Right lung (tissue), 5 donors: Measurements from ENCODE around the gene PTPRN2. TPM values are rescaled to one million over a fixed set of nuclear protein-coding genes. Genes with fewer than 3 reads are reported as not detected.

Experiments used
- DNase-seq, 2 donors: peaks; one replicate each; pipeline ENCODE4 v3.0.0-alpha.2; 2013
- polyA plus RNA-seq, 5 donors: library from polyadenylated mRNA; unstranded; fragments of 120-200 nt; gene quantifications; one replicate each; pipeline versions ENCODE4 v1.2.1 to v1.2.3, GENCODE V29; 2013; ENCODE audit warnings: inconsistent platforms in 1 of 5, low replicate concordance in 1 of 5; ENCODE audit not compliant: insufficient read length in 5 of 5, insufficient read depth in 1 of 5

The PTPRN2 gene
- polyA plus RNA-seq, 5 donors = 6.2 to 8.1 (median 7.0) TPM

DNA sequence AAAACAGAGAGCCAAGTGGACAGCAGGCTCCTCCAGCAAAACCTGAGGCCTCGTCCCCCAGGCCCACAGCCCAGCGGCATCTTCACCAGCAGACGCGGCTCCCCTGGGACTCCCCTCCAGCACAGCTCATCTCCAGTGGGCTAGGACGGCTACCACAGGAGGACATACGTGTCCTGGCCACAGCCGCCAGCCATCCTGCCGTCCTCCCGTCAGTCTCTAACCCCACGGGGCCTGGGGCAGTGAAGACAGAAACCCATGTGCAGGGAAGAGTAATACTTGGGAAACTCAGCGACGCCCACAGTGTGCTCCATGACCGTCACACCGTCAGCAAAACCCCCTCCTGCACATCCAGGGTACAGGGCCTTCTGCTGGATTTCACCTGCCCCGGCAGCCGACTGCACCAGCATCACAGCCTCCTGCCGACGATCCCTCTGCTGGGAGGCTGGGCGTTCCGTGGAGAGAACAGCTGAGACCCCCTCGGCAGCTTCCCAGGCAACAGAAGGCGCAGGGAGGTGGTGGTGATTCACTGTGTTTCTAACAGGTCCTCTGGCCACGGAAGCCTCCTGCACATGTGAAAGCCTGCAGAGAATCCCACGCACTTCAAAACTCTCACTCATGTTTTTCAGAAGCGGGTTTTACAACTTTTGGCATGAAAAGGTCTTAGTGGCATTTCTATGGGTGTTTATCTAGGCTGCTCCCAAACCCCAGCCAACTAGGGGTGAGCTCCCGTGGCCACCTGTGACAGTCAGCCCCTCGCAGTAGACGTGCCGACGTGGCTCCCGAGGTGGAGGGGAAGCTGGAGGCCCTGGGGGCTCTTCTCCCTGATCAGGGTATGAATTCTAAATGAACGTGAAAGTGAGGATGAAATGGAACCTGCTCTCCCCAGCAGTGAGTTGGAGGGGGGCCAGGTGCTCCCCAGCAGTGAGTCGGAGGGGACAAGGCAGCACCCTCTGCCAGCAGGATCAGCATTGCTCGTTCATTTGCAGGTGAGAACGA lies 513.5 kb downstream of the PTPRN2 start:
- DNase-seq = no peak

GRCh38 chr7:158072991-158073730 lies 514.5 kb downstream of the PTPRN2 start:
- DNase-seq = no peak

- no peak for DNase-seq
These were observed 517.3 kb downstream of the PTPRN2 start for GRCh38 chr7:158070222-158070920.

- DNase-seq = no peak
These were observed 518.8 kb downstream of the PTPRN2 start for GRCh38 chr7:158068853-158069252.

DNA sequence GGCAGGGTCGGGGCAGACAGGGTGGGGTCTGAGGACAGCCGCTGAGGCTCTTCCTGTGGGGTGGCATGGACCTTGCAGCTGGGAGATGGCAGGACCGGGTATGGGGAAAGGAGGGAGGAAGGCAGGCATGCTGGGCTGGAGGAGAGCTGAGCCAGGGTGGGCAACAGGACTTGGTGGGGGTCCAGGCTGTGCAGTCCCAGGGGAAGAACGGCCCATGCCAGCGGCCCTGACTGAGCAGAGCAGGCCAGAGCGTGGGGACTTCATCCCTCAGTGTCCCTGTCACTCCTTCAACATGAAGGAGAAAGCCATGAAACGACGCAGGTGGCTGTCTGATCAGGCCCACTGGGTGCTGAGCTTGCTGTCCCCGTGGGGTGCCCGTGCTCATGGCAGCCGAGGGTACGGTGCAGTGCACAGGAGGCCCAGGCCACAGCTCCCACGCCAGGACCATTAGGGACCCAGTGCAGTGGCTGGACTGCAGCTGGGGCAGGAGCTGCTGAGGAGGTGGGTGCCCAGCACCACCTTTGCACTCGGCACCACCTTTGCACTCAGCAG lies 519.6 kb downstream of the PTPRN2 start:
- DNase-seq = no peak

DNA sequence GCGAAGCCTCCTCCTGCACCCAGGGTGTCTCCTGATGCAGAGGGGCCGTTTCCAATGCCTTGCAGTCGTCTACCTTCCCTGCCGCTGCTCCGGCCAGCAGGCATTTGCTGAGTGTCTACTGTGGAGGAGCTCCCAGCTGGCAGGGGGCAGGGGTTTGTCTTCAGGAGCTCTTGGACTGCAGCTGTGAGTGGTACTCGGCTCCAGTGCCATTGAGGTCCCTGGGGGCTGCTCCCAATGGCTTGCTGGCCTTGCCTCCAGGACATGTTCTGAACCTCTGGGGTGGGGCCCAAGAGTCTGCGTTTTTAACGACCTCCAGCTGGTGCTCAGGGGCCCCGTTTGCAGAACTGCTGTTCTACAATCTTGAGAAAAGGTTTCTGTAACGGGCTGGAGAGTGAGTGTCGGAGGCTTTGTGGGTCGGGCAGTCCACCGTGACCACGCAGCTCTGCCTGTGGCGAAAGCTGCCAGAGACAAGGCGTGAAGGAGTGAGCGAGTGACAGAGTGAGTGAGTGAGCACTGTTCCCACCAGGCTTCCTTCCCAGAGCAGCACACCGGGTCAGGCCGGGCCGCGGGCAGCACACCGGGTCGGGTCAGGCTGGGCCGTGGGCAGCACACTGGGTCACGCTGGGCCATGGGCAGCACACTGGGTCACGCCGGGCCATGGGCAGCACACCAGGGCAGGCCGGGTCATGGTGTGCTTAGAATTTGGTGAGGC lies 520.2 kb downstream of the PTPRN2 start:
- DNase-seq = no peak

- no peak for DNase-seq
These were observed 521.5 kb downstream of the PTPRN2 start for GRCh38 chr7:158066085-158066484.

- no peak for DNase-seq
These were observed 522.3 kb downstream of the PTPRN2 start for GRCh38 chr7:158065340-158065739.

DNA sequence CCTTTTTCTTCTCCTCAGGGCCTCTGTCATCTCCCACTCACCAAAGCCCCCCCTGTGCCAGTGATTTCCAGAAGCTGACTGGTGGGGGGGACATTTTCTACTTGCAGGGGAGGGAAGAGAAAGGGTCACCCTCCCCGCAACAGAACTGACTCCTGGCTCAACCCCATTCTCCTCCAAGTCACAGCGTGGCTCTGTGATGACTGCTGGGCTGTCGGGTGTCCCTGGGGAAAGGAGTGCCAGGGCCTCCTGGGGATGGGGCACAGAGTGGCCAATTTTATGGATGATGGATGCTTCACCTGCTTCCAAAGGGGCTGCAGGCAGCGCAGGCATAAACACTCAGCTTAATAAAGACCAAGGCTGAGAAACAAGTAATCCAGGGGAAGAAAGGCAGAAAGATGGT lies 523.0 kb downstream of the PTPRN2 start:
- no peak for DNase-seq

DNA sequence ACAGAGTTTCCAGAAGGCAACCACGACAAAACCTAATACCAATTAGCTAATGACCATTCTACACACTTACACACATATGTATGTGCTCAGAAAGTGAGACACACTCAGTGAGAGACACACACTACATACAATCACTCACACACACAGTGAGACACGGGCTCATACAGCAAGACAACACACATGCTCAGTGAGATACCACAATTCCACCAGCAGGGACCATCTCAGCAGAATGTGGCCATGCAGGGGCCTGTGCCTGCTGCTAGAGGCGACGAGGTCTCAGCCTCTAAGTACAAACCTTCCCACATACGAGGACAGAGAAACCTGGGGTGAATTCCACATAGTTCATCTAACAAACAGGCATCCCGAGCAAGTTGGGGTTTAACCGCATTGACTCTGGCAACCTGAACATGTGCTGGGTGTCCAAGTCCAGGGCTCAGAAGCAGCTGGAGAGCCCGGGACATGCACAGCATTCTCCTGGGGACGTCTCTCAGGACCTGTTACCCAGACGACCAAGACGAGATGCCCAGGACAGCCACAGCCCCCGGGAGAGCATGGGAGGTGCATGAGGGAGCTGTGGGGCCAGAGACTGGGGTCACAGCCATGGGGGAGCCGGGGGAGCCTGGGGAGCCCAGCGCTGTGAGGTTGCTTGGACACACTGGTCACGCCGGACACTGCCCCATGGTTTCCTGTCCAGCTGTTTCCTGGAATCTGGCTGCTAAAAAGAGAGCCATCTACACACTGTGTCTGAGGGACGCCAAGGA lies 523.6 kb downstream of the PTPRN2 start:
- no peak for DNase-seq

GRCh38 chr7:158062661-158063060 lies 525.0 kb downstream of the PTPRN2 start:
- no peak for DNase-seq

- no peak for DNase-seq
These were observed 525.6 kb downstream of the PTPRN2 start for GRCh38 chr7:158061884-158062656.

- no peak for DNase-seq
These were observed 526.5 kb downstream of the PTPRN2 start for GRCh38 chr7:158061026-158061630.

GRCh38 chr7:158060216-158060615 lies 527.4 kb downstream of the PTPRN2 start:
- DNase-seq = no peak

- DNase-seq = no peak
These were observed 530.2 kb downstream of the PTPRN2 start for GRCh38 chr7:158057446-158057845.

- DNase-seq = no peak
These were observed 530.9 kb downstream of the PTPRN2 start for GRCh38 chr7:158056761-158057160.

DNA sequence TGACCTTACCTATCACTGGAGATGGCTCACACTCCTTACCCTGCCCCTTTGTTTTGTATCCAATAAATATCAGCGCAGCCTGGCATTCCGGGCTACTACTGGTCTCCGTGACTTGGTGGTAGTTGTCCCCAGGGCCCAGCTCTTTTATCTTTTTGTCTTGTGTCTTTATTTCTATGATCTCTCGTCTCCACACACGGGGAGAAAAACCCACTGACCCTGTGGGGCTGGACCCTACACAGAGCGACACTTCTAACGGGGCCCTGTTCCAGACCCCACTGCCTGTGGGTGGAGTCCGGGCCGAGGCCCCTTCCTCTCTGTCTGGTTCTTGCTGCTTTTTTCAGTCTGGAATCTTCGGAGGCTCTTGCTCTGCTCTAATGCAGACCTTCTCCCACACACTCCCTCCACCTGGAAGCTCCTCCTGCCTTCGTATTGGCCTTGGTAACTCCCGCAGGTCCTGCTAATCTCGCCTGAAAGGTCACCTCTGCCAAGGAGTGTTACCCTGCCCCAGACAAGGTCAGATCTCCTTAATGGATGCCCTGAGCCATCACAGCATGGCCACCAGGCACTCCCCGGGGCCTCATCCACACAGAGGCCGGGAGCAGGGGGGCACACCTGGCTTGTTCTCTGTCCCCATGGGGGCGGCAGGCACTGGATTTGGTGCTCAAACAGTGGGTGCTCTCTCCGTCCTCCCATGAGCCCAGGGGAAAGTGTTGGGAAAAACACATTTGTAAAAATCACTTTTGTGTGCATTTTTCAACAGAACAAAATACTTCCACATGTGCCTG lies 531.7 kb downstream of the PTPRN2 start:
- DNase-seq = no peak

GRCh38 chr7:158054611-158055010 lies 533.0 kb downstream of the PTPRN2 start:
- no peak for DNase-seq
